ENCODE data around the gene DUOX1.
A peak's percentile ranks its signal among the peaks of the same experiment; 100 is the strongest.

DUOX1 gene

GRCh38 chr15:45168751-45169551 lies 39.2 kb downstream of the DUOX1 start:
- DNase-seq (ENCODE audit: low spot score) = no peak

GRCh38 chr15:45169608-45170480 lies 40.0 kb downstream of the DUOX1 start:
- no peak for DNase-seq (ENCODE audit: low spot score)

- DNase-seq (ENCODE audit: low spot score) = no peak
Measured at GRCh38 chr15:45171912-45172311, 42.1 kb downstream of the DUOX1 start.

- no peak for DNase-seq (ENCODE audit: low spot score)
Measured at GRCh38 chr15:45174069-45174468, 44.3 kb downstream of the DUOX1 start.

- no peak for DNase-seq (ENCODE audit: low spot score)
Measured at GRCh38 chr15:45174577-45174976, 44.8 kb downstream of the DUOX1 start.

- no peak for DNase-seq (ENCODE audit: low spot score)
Measured at GRCh38 chr15:45177285-45177684, 47.5 kb downstream of the DUOX1 start.

GRCh38 chr15:45179221-45179985 lies 49.6 kb downstream of the DUOX1 start:
- peak; percentile 68 for DNase-seq (ENCODE audit: low spot score)

- DNase-seq (ENCODE audit: low spot score) = no peak
Measured at GRCh38 chr15:45180201-45180600, 50.4 kb downstream of the DUOX1 start.

- peak; percentile 25 for DNase-seq (ENCODE audit: low spot score)
Measured at GRCh38 chr15:45180648-45181436, 51.0 kb downstream of the DUOX1 start.

- peak; percentile 71 for DNase-seq (ENCODE audit: low spot score)
Measured at GRCh38 chr15:45181491-45182285, 51.9 kb downstream of the DUOX1 start.

GRCh38 chr15:45182996-45183395 lies 53.2 kb downstream of the DUOX1 start:
- DNase-seq (ENCODE audit: low spot score) = peak; percentile 10

- peak; percentile 14 for DNase-seq (ENCODE audit: low spot score)
Measured at GRCh38 chr15:45183511-45183910, 53.7 kb downstream of the DUOX1 start.

GRCh38 chr15:45184562-45185041 lies 54.8 kb downstream of the DUOX1 start:
- no peak for DNase-seq (ENCODE audit: low spot score)

- no peak for DNase-seq (ENCODE audit: low spot score)
Measured at GRCh38 chr15:45185069-45185779, 55.4 kb downstream of the DUOX1 start.

- no peak for DNase-seq (ENCODE audit: low spot score)
Measured at GRCh38 chr15:45185903-45186770, 56.3 kb downstream of the DUOX1 start.

- DNase-seq (ENCODE audit: low spot score) = peak; percentile 49
Measured at GRCh38 chr15:45186771-45187577, 57.2 kb downstream of the DUOX1 start.

GRCh38 chr15:45187578-45187893 lies 57.7 kb downstream of the DUOX1 start:
- DNase-seq (ENCODE audit: low spot score) = no peak

All from D341Med (cell line).